ENCODE data around the gene EVPL. TPM values are rescaled to one million over a fixed set of nuclear protein-coding genes. Genes with fewer than 3 reads are reported as not detected.

EVPL gene
- total RNA-seq, 1 experiment from 2014 or later, result 58.0 TPM

DNA sequence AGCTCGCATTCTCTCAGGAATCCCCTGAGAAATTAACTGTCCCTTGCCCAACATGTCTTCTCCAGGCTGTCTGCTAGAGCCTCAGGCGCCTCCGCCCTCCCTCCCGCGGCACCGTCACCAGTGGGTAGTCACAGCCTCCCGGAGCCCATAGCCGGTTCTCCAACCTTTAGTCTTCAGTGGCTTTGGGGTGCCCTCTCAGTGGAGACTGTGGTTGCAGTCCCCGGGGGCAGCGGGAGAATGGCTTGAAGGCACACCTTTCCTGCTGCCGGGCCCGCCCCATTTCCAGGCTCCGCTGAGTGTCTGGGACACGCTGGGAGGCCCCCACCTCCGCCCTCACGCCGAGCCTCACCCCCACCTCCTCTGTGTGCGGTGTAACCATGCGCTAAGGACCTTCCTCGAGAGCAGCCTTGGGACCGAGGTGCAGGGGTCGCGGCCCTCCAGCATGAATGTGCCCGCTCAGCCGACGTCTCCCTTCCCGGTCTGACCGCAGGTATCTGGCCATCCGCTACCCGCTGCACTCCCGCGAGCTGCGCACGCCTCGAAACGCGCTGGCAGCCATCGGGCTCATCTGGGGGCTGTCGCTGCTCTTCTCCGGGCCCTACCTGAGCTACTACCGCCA lies 49.1 kb upstream of the EVPL start:
- POLR2A ChIA-PET, result no interaction called here
- no peaks in the 10 kb centered on the region for H3K9me3 ChIP-seq (ENCODE audit: control insufficient read depth in 1 of 2, insufficient read depth in 1 of 2, low read depth in 1 of 2, low read length in 2 of 2)
- TF ChIP-seq CBX3 (IDR thresholded peaks at IDR 0.05; ENCODE audit: low read depth) (no peak), FOSL1 (IDR thresholded peaks at IDR 0.05; ENCODE audit: low read depth) (no peak), SIN3A (IDR thresholded peaks at IDR 0.05; ENCODE audit: low read depth) (no peak), POLR2AphosphoS5 (IDR thresholded peaks at IDR 0.05; ENCODE audit: low read depth, low read length) (no peak), ELF1 (IDR thresholded peaks at IDR 0.05; ENCODE audit: borderline replicate concordance, low read depth) (no peak), SRF (IDR thresholded peaks at IDR 0.05; ENCODE audit: low read depth) (no peak), EZH2phosphoT487 (IDR thresholded peaks at IDR 0.05; ENCODE audit: borderline replicate concordance) (no peak), EZH2 (IDR thresholded peaks at IDR 0.05) (no peak), JUND (IDR thresholded peaks at IDR 0.05) (no peak), TCF7L2 (IDR thresholded peaks at IDR 0.05; ENCODE audit: borderline replicate concordance, extremely low read depth, insufficient read depth, insufficient read length) (no peak), EGR1 (IDR thresholded peaks at IDR 0.05; ENCODE audit: low read depth) (no peak), ZFX (IDR thresholded peaks at IDR 0.05) (no peak)
- TF ChIP-seq, protein P1, sequence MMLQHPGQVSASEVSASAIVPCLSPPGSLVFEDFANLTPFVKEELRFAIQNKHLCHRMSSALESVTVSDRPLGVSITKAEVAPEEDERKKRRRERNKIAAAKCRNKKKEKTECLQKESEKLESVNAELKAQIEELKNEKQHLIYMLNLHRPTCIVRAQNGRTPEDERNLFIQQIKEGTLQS (IDR thresholded peaks at IDR 0.05), result no peak
- TF ChIP-seq, protein P2, sequence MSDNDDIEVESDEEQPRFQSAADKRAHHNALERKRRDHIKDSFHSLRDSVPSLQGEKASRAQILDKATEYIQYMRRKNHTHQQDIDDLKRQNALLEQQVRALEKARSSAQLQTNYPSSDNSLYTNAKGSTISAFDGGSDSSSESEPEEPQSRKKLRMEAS (IDR thresholded peaks at IDR 0.05), result no peak
- H3K27ac ChIP-seq (ENCODE audit: low read depth, low read length), result no peak overlapping the region
- RAD21 ChIA-PET (ENCODE audit: low non-redundant PET in 1 of 2, low total read pairs in 2 of 2, uncharacterized antibody in 2 of 2, unreplicated experiment in 2 of 2), result no interaction called here
- H3K4me1 ChIP-seq (ENCODE audit: control insufficient read depth in 1 of 2, insufficient read depth in 2 of 2, low read length in 2 of 2), result peaks cover 4 to 11% of the 10 kb centered on the region in 2 experiments
- H3K9me2 ChIP-seq (ENCODE audit: insufficient read depth), result no peaks in the 10 kb centered on the region
- no peaks in the 10 kb centered on the region for H3K36me3 ChIP-seq (ENCODE audit: control insufficient read depth in 1 of 2, insufficient read depth in 2 of 2, low read length in 2 of 2)
- H3K9ac ChIP-seq (ENCODE audit: low read length), result no peak overlapping the region
- no peak overlapping the region for H3K4me3 ChIP-seq (replicated peaks in 1 of 2; ENCODE audit: low read depth in 1 of 2, low read length in 2 of 2)
- H3K4me2 ChIP-seq (ENCODE audit: low read length), result no peak overlapping the region
- ATAC-seq, result no peak
- peaks cover 8% of the 10 kb centered on the region; the same call in 1 of the 2 replicates for H3K27me3 ChIP-seq (ENCODE audit: insufficient read depth, low read length)
- H4K20me1 ChIP-seq (ENCODE audit: insufficient read depth), result no peaks in the 10 kb centered on the region
- no peak for DNase-seq (ENCODE audit: low read depth, low spot score)
- intact Hi-C loops (cut with micrococcal nuclease), result no loop called here
- no TSS peak for BruUV-seq (replicated peaks)
- CTCF ChIA-PET, result no interaction called here
- peaks cover 16% of the 10 kb centered on the region for H3K79me2 ChIP-seq (ENCODE audit: insufficient read depth, low read length)
- no peak overlapping the region for H2AFZ ChIP-seq (ENCODE audit: low read depth, low read length, poor library complexity, severe bottlenecking)
